D341Med (cell line): ENCODE results near the gene PGAM1.
"Not testable (repeated sequence)": the region's sequence is repeated elsewhere in the genome, so short reads cannot be mapped to it uniquely, and the experiment has no call there.

ENCODE experiments used
- DNase-seq: peaks from one replicate; pipeline ENCODE4 v3.0.0; 2012; ENCODE audit warnings: low spot score

PGAM1 gene

DNA sequence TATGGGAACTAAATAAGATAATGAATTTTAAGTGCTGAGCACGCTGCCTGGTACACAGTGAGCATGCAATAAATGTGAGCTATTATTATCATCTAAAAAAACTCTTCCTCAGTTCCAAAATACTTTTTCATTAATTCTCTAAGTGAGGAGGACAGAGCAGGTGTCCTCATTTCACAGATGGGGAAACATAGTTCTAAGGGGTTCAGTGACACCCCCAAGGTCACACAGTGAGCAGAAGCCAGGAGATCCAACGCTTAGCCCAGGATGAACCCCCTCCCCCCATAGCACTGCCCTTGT is 18.1 kb upstream of the PGAM1 start:
- DNase-seq = no peak

GRCh38 chr10:97408496-97408992 is 17.4 kb upstream of the PGAM1 start:
- no peak for DNase-seq

GRCh38 chr10:97411406-97411805 is 14.6 kb upstream of the PGAM1 start:
- no peak for DNase-seq

- DNase-seq = no peak
These were observed 13.1 kb upstream of the PGAM1 start for GRCh38 chr10:97412891-97413304.

GRCh38 chr10:97416565-97416964 is 9.4 kb upstream of the PGAM1 start:
- no peak for DNase-seq

DNA sequence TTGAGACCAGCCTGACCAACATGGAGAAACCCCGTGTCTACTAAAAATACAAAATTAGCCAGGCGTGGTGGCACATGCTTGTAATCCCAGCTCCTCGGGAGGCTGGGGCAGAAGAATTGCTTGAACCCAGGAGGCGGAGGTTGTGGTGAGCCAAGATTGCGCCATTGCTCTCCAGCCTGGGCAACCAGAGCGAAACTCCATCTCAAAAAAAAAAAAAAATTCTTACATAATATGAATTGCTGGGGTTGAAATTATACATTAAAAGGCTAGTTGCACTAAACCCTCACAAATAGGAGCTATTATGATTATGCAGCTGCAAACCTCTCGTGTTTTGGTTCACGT is 2.3 kb upstream of the PGAM1 start:
- not testable (repeated sequence) for DNase-seq

- DNase-seq = no peak
These were observed 982 bp downstream of the PGAM1 start for GRCh38 chr10:97426776-97427570.

- no peak for DNase-seq
These were observed 1.7 kb downstream of the PGAM1 start for GRCh38 chr10:97427571-97428179.

GRCh38 chr10:97428572-97428981 is 2.6 kb downstream of the PGAM1 start:
- no peak for DNase-seq

DNA sequence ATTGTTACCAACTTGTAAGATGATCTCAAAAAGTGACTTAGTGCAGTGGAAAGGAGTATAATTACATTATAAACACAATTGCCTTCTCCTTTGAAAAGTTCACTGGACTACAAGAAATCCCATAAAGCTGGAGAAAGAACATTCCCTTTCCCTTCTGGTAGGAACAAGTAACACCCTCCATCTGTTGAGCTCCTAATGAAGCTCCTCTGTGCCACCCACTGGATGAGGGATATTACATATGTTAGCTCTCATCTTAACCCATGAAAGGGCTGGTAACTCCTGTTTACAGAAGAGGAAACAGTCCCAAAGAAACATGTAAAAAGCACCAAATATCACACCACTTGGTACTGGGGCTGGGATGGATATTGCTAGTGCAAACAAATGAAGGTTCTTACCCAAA is 8.1 kb downstream of the PGAM1 start:
- no peak for DNase-seq

DNA sequence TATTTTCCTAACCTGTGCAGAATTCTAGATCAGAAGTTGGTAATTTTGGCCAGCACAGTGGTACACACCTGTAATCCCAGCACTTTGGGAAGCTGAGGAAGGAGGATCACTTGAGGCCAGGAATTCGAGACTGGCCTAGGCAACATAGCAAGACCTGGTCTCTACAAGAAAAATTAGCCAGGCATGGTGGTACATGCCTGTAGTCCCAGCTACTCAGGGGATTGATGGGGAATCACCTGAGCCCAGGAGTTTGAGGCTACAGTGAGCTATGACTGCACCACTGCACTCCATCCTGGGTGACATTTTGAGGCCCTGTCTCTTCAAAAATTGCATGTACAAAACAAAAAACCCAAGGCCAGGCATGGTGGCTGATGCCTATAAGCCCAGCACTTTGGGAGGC is 8.6 kb downstream of the PGAM1 start:
- DNase-seq = no peak

DNA sequence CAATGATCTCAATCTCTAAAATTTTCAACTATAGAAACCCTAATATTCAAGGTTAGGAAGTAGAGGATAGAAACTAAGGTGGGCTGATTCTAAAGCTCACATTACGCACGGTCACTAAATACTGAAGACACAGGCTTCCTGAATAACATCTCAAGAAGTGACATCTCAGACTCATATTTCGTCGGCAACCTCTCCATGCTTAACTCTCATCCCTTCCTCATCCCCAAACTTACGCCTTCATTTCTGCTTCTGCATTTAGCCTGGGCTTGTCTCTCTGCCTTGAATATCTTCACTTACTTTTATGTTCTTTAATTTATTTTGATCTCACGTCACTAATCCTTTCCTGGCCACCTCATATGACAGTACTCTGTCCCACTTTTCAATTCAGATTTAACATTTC is 9.2 kb downstream of the PGAM1 start:
- no peak for DNase-seq

- no peak for DNase-seq
These were observed 16.3 kb downstream of the PGAM1 start for GRCh38 chr10:97442277-97442676.

DNA sequence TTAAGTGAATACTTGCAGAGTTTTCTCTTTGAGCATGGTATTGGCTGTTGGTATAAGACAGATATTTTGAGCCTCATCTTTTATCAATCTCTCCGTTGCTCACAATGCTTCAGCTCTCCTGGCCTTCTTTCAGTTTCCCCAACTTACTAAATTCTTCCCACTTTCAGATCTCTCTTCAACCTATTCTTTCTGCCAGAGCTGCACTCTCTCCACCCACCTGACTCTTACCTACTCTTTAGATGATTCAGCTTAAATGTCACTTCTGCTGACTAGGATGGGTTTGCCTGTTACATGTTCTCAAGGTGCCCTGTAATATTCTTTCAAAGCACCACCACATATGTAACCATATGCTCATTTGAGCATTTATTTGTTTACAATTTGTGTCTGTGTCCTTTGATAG is 18.2 kb downstream of the PGAM1 start:
- no peak for DNase-seq

GRCh38 chr10:97445357-97445721 is 19.3 kb downstream of the PGAM1 start:
- DNase-seq = no peak

DNA sequence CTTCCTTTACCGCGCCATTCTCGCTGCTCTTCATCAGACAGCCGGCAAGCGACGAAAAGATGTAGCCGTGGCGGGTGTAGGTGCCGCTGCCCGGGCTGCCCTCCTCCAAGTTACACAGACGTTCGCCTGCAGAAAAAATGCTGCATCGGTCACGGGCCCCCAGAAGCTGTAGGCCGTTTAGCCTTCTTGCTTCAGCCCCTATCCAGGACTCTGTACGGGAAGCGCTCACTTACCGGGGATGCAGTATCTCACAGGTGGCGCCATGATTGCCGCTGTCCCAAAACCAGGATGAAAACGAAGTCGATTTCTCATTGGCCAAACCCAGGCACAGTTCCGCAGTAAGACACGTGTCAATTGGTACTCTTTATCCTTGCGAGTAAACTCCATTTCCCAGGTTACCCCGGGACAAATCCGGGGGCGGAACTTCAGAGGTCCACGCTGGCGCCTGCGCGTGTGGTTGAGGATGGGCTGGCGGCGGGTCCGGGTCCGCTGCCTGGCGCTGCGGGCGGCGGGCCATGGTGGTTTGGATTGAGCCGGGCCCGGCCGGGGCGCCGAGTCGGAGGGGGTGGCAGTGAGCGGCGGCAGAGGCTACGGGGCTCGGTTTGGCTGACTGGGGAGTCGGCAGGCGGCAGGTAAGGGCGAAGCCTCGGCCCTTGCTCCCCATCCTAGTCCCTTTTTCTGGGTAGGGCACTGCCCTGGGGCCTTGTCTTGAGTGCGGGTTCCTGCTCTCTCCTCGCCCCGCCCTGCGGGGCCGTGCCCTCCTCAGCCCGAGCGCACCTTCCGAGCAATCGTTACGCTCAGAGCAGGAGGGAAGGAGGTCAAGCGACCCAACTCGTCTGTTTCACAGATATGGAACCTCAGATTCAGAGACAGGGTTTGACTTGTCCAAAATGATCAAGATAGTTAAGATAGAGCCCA is 20.0 kb downstream of the PGAM1 start, which contains the start of the genes EXOSC1 and ZDHHC16:
TSS of gene EXOSC1 (minus strand) at position 285 of the 918 bp plus-strand sequence. CDS start at position 264, 21 bp downstream.
TSS of gene ZDHHC16 (plus strand) at position 454 of the 918 bp plus-strand sequence. CDS start 5,501 bp downstream, outside the sequence.
- peak; percentile 91 for DNase-seq

- no peak for DNase-seq
These were observed 24.8 kb downstream of the PGAM1 start for GRCh38 chr10:97450828-97451227.

DNA sequence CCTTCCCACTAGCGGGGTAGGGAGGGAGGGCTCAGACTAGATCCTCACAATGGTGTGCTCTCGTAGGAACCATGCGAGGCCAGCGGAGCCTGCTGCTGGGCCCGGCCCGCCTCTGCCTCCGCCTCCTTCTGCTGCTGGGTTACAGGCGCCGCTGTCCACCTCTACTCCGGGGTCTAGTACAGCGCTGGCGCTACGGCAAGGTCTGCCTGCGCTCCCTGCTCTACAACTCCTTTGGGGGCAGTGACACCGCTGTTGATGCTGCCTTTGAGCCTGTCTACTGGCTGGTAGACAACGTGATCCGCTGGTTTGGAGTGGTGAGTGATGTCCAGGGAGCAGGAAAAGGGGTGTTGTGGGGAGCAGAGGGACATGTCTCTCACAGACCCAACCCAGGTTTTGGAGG is 25.6 kb downstream of the PGAM1 start:
- no peak for DNase-seq

DNA sequence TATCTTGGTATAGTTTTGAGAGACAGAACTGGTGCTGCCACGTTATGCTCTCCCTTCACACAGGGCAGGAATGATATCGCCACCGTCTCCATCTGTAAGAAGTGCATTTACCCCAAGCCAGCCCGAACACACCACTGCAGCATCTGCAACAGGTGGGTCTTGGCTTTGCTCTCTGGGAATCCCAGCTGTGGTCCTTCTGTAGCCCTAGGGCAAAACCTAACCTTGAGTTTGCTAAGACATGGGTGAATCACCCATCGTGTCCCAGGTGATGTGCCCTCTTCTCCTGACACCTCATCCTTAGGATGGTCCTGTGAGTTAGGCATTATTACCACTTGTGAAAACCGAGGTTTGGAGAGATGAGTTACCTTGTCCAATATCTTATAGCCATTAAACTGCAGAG is 26.4 kb downstream of the PGAM1 start:
- no peak for DNase-seq

DNA sequence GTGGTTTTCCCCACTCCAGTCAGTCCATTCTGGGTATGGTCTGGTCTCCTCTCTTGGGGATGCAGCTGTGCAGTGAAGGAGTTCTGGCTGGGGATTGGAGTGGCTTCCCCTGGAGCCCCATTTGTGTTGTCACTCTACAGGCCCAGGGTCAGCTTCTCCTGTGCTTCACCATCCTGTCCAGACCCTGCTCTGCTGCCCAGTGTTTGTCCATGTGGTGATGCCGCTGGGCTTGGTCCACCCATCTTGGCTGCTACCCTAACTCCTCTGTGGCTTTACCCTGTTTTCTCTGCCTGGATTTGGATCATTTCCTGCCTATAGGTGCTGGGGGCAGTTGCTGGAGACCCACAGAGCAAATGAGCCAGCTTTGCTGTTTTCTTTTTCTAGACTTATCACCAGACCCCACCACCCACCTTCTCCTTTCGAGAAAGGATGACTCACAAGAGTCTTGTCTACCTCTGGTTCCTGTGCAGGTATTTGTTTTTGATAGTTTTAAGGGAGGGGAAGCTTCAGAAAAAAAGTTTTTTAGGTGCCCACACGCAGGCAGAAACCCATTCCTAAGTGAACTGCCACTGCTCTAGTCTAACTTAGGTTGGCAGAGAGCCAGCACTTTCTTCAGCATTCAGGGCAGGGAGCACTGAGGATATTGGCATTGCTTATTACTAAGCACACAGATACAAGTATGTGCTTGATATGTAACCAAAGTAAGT is 28.5 kb downstream of the PGAM1 start:
- no peak for DNase-seq

DNA sequence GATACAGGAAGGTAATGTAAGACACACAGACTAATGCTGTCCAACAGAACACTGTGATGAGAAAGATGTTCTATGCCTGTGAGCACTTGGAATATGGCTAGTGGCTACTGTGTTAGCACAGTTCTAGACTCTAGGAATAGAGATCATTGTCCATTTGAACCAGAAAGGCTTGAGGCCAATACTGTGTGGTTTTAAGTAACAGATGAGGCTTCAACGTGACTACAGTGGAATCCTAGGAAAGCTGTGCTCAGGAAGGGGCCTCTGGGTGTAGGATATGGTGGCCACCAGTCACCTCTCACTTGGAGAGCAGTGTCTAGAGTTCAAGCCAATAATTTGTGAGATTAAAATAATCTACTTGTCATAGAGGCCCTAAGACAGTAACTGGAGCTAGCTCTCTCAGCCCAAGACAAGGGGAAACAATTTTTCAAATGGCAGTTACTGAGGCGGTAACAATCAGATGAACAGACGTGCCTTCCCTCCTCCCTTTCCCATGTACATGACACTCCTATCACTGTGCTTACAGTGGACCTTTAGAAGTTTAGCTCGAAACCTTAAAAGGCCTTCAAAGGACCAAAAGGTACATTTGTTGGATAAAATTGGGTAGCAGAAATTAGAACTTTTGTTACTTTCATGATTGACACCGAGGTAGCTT is 30.2 kb downstream of the PGAM1 start:
- no peak for DNase-seq

DNA sequence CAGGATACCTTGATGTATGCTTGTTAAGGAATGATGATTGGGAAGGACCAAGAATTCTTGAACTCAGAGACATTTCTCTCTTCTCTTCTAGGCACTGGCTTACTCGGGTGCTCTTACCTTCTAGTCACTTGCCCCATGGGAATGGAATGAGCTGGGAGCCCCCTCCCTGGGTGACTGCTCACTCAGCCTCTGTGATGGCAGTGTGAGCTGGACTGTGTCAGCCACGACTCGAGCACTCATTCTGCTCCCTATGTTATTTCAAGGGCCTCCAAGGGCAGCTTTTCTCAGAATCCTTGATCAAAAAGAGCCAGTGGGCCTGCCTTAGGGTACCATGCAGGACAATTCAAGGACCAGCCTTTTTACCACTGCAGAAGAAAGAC is 30.7 kb downstream of the PGAM1 start:
- no peak for DNase-seq
